ENCODE measurements around the gene UBAP2L.
"Not testable (repeated sequence)": the region's sequence is repeated elsewhere in the genome, so short reads cannot be mapped to it uniquely, and the experiment has no call there.

The UBAP2L gene

GRCh38 chr1:154256686-154257085 is 35.9 kb downstream of the UBAP2L start:
- no peak for DNase-seq (ENCODE audit: low spot score)

DNA sequence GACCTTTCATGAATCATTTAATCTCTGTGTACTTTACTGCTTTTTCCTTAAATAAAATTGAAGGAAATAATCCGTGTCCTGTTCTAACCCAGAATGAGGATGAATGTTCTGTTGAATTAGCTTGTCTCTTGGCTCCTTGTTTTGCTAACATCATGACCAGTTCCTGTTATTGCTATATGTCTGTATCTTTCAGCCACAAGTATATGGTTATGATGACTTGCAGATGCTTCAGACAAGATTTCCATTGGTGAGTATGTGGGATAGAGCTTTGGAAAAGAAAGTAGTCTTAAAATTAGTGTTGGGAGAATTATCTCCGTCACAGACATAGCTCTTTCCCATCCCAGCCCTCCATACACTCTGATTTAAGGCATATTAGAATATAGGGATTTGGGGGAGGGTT is 38.0 kb downstream of the UBAP2L start:
- no peak for DNase-seq (ENCODE audit: low spot score)

- DNase-seq (ENCODE audit: low spot score) = no peak
Measured at GRCh38 chr1:154260127-154260526, 39.4 kb downstream of the UBAP2L start.

DNA sequence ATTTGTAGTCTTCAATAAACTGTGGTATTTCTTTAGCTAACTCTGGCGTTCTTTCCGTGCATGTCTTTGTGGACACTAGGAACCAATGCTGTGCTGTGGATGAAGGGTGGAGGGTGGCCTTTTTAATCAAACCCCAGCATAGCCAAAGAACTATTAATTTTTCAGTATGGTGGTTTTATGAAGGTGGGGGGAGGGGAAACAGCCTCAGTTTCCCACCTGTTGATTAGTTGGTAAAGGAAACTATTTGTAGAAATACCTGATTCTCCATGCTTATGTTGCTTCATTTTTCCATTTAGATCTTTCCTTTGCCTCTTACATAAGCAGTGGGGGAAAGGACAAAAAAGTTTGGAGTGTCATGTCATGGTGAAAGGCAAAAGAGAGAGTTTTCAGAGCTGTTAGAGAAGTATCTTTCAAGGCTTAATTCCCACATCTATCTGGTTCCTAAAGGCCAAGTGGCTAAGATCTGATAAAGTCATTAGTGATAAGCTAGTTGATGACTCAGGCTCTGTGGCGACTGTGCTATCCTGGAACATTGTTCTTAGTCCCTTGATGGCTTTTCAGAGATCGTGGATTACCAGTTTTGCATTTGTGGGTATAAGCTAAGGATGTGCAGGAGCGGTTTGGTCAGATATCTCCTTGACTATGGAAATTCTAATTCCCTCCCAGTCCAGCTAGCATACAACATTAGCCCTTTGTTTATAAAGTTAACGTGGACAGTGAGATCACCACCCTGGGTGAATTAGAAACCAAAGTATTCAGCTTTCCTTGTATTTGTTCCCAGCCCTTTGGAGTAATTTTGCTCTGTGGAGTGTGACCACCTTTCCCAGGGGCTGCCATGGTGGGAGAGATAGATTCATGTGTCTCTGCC is 42.9 kb downstream of the UBAP2L start:
- DNase-seq (ENCODE audit: low spot score) = no peak

- no peak for DNase-seq (ENCODE audit: low spot score)
Measured at GRCh38 chr1:154264454-154264853, 43.7 kb downstream of the UBAP2L start.

DNA sequence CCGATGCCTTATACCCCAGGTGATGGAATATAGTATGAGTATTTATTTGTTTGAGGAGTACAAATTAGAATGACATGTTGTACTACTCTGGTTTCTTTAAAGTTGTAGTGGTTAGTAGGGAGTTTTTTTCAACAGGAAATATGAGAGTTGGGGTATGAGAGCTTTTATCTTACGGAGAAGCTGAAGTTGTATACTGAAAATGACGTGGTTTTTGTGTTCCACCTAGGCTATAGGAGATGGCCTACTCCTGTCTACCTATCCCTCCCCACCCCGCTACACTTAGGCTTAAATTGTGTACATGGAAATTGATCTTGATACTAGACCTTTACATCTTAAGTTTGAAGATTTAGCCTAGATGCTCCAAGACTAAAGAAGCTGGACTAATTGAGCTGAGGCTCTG is 44.8 kb downstream of the UBAP2L start:
- DNase-seq (ENCODE audit: low spot score) = peak; percentile 22

DNA sequence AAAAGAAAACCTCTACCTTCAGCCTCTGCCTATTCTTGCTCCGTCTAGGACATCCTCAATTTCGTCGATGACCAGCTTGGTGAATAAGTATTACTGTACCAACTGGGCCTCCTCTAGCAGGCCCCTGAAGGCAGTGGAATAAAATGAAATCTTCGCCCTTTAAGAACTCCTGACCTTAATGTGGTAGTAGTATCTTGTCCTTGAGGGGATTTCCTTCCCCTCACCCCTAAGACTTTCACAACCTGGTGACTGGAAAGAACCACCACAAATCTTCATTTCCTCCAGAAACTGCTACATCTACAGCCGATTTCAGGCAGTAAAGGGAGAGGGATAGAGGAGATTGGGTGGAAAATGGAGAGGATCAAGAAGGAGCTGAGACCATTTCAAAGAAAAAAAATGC is 50.1 kb downstream of the UBAP2L start:
- peak; percentile 15 for DNase-seq (ENCODE audit: low spot score)

- DNase-seq (ENCODE audit: low spot score) = peak; percentile 98
Measured at GRCh38 chr1:154272217-154272998, 51.7 kb downstream of the UBAP2L start, which contains the start of gene HAX1. TSS of gene HAX1 (plus strand) at chr1:154272629. CDS start at chr1:154272724, 95 bp downstream.

- no peak for DNase-seq (ENCODE audit: low spot score)
Measured at GRCh38 chr1:154272999-154273563, 52.3 kb downstream of the UBAP2L start.

DNA sequence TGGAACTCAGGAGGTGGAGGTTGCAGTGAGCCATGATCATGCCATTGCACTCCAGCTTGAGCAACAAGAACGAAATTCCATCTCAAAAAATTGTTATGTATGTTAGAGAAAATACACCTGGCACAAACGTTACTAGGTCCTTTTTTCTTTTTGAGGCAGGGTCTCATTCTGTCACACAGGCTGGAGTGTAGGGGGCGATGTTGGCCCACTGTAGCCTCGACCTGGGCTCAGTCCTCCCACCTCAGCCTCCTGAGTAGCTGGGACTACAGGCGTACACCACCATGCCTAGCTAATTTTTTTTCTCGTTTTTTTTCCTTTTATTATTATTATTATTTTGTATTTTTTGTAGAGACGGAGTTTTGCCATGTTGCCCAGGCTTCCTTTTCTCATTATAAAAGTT is 56.0 kb downstream of the UBAP2L start:
- peak; percentile 16 for DNase-seq (ENCODE audit: low spot score)

DNA sequence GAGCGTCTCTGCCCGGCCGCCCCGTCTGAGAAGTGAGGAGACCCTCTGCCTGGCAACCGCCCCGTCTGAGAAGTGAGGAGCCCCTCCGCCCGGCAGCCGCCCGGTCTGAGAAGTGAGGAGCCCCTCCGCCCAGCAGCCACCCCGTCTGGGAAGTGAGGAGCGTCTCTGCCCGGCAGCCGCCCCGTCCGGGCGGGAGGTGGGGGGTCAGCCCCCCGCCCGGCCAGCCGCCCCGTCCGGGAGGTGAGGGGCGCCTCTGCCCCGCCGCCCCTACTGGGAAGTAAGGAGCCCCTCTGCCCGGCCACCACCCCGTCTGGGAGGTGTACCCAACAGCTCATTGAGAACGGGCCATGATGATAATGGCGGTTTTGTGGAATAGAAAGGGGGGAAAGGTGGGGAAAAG is 66.8 kb downstream of the UBAP2L start:
- not testable (repeated sequence) for DNase-seq (ENCODE audit: low spot score)

DNA sequence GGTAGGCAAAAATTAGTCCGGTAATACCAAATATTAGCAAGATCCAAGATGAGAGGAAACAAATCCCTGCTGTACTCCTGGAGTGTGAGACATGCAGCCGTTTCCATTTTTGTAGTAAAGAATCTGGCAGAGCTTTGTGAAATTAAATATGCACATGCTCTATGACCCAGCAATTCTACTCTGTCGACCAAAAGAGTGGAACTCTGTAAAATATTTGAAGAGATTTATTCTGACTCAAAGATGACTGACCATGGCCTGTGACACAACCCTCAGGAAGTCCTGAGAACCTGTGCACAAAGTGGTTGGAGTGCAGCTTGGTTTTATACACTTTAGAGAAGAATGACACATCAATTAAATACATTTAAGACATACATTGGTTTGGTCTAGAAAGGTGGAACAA is 67.9 kb downstream of the UBAP2L start:
- no peak for DNase-seq (ENCODE audit: low spot score)

DNA sequence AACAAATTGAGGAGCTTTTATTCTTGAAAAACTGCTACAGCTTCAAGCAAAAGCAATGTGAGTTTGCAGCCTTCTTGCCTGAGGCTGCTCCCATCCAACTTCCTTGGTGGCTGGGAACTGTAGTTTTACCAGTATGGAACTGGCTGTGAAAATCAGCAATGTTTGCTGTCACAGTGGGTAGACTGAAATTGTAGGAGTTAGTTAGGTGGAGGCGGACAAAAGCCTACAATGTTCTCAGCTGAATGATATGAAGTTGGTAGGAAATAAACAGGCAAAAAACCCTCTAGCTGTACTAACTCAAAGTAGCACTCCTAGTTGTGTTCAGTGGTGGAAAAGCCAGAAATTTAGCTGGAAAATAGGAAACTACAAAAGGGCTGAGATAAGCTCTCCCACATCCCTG is 70.2 kb downstream of the UBAP2L start:
- no peak for DNase-seq (ENCODE audit: low spot score)

DNA sequence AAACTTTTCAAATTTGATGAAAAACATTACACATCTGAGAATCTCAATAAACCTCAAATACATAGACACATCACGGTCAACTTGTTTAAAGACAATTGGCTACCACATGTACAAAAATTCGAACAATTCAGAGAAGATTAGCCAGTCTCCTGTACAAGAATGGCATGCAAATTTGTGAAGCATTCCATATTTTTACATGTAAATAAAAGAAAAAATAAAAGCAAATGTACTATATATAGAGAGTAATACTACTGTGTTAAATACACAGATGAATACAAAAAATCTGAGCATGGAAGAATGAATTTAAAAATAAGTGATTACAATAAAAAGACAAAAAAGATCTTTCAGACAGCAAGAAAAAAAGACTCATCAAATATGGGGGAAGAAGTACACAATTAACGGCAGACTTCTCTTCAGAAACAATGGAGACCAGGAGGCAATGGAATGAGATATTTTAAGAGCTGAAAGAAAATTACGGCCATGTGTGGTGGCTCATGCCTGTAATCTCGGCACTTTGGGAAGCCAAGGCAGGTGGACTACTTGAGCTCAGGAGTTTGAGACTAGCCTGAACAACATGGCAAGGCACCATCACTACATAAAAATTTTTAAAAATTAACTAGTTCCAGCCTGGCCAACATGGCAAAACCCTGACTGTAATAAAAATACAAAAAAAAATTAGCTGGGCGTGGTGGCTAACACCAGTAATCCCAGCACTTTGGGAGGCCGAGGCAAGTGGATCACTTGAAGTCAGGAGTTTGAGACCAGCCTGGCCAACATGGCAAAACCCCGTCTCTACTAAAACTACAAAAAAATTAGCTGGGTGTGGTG is 74.9 kb downstream of the UBAP2L start:
- DNase-seq (ENCODE audit: low spot score) = no peak

- DNase-seq (ENCODE audit: low spot score) = no peak
Measured at GRCh38 chr1:154301582-154301981, 80.8 kb downstream of the UBAP2L start.

DNA sequence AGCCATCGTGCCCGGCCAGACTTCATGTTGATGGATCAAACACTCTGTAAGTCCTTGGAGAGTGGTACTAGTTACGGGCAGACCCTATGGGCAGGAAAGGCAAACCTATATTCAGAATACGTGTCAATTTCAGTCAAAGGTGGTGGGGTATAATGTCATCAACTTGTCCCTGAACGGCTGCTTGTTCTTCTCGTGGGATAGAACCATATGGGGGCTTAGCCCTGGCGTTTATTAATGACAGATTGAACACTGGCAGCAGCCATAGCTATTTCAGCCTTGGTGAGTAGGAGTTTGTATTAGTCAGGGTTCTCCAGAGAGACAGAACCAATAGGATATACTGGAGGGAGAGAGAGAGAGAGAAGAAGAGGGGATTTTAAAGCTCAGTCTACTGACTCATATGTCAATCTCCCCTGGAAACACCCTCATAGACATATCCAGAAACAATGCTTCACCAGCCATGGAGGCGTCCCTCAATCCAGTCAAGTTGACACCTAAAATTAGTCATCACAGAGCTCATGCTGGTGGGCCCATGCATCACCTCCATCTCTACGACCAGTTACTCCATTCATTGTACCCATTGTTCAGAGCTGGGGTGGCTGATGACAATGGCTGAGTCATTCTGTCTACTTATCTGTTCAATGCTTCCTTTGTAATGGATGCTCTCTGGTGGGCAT is 84.0 kb downstream of the UBAP2L start:
- peak; percentile 62 for DNase-seq (ENCODE audit: low spot score)

DNA sequence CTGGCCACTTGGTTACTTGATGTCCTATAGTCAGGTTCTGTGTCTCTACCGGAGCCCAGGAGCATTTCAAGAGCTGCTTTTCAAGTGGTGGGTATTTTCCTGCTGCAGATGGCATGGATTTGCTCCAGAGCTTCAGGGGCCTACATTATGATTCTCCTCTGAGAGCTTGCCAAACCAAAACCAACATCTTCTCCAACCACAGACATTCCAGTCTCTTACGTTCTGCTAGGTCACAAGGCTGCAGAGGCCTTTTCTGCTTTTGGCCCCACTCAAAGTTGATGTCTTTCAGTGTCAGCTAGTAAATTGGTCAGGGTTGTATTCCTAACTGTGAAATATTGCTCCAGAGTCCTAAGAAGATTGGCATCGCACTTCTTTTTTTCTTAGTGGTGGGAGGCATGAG is 85.4 kb downstream of the UBAP2L start:
- DNase-seq (ENCODE audit: low spot score) = no peak

DNA sequence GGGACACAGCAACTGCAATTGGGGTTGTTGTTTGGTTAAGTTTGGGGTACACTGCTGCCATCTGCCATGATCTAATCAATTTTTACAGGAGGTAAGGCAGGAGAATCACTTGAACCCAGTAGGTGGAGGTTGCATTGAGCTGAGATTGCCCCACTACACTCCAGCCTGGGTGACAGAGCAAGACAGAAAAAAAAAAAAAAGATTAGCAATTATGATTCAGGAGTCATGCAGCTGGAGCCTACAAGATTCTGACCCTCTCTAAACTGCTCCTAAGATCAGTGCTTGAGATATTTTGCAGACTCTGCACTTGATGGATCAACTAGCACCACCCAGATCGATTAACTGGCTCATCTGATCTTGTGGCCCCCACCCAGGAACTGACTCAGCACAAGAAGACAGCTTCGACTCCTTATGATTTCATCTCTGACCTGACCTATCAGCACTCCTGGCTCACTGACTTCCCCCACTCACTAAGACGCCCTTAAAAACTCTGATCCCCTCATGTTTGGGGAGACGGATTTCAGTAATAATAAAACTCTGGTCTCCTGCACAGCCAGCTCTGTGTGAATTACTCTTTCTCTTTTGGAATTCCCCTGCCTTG is 87.0 kb downstream of the UBAP2L start:
- peak; percentile 39 for DNase-seq (ENCODE audit: low spot score)

- DNase-seq (ENCODE audit: low spot score) = not testable (repeated sequence)
Measured at GRCh38 chr1:154309136-154309535, 88.4 kb downstream of the UBAP2L start.

DNA sequence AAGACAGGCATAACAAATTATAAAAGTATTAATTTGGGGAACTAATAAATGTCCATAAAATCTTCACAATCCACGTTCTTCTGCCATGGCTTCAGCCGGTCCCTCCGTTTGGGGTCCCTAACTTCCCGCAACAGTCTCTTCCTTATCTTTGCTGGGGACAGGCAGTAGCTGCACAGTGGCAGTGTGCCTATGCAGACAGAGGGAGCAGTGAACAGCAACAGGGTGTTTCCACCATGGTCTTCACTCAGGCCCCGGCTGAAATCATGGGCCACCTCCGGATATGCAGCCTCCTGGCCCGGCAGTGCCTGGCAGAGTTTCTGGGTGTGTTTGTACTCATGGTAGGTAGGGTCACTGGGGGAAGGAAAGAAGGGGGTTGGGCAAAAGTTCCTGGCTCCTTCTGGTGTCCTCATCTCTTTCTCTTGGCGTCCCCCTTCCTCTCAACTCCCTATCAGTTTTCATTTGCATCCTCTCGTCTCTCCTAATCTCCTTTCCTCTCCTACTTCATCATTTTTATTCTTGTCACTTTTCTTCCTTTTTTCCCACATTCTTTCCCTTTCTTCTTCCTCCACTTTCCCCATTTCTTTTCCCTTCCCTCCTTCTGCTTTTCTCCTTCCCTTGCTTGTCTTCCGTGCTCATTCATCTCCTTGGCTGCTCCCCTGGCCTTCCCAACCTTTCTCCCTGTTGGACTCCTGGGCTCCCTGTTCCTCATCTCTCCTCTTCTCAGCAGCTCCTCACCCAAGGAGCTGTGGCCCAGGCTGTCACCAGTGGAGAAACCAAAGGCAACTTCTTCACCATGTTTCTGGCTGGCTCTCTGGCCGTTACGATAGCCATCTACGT is 91.7 kb downstream of the UBAP2L start:
- not testable (repeated sequence) for DNase-seq (ENCODE audit: low spot score)

Data from activated CD4-positive, alpha-beta T cell treated with anti-CD3 and anti-CD28 coated beads, Interleukin-2, Interleukin-4, amounts not matched to agents 100 ng/mL and 50 ng/mL, durations not matched to agents 16 hours and 8 hours (primary cell).